HT-29 (cell line): ENCODE data around the gene SULT1A2. TPM values are rescaled to one million over a fixed set of nuclear protein-coding genes. Genes with fewer than 3 reads are reported as not detected.
A peak's percentile ranks its signal among the peaks of the same experiment; 100 is the strongest.
"Not testable (repeated sequence)": the region's sequence is repeated elsewhere in the genome, so short reads cannot be mapped to it uniquely, and the experiment has no call there.

ENCODE experiments used
- DNase-seq: peaks from one replicate; pipeline ENCODE4 v3.0.0-alpha.2; 2015; ENCODE audit warnings: low spot score
- total RNA-seq: library from RNA; depleted of rRNA; stranded (reverse); fragments of >200 nt; shearing (Covaris generic); gene quantifications from 2 replicates; pipeline ENCODE4 v1.2.3, GENCODE V29; 2014

SULT1A2 gene
- total RNA-seq, 1 experiment from 2014 or later: 1.7 TPM

DNA sequence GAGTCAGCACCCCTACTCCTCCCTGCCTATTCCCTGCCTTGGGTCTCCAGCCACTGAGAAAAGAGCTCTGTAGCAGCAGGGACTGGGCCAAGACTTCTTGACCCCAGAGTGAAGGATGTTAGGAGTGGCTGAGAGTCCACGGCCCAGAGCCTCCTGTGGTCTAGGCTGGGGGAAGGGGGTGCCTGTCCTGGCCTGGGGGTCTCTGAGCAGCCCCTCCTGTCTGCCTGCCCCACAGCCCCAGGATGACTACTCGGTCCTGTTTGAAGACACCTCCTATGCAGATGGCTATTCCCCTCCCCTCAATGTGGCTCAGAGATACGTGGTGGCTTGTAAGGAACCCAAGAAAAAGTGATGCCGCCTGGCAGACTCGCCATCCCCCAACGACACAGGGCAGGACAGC is 5.5 kb downstream of the SULT1A2 start:
- no peak for DNase-seq

DNA sequence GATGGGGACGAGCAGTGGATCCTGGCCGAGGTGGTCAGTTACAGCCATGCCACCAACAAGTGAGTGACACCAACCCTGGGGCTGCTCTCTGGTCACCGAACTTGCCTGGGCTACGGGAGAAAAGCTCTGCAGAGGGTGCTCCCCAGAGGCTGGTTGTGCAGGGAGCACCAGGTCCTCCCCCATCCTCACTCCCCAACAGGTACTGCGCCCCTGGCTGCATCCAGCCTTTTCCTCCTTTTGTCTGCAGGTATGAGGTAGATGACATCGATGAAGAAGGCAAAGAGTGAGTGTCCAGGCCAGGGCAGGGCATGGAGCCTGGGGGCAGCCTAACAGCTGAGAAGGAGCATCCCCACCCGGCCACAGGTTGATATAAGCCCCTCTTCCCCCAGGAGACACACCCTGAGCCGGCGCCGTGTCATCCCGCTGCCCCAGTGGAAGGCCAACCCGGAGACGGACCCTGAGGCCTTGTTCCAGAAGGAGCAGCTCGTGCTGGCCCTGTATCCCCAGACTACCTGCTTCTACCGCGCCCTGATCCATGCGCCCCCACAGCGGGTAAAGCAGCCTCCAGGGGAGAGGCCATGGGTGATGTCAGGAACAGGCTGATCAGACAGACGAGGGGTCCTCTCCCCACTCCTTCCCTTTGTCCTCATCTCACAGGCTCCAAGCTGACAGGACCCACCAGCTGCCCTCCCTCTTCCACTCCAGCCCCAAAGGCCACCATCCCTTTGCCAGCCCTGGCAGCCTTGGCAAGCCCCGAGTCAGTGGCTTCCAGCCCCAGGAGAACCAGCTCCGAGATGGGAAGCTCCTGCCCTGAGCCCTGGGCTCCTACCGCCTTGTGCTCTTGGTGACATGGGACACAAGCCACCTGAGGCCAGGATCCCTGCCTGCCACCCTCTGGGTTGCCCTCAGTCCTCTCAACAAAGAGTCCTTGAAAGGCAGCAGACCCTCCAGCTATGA is 6.2 kb downstream of the SULT1A2 start:
- DNase-seq: no peak

DNA sequence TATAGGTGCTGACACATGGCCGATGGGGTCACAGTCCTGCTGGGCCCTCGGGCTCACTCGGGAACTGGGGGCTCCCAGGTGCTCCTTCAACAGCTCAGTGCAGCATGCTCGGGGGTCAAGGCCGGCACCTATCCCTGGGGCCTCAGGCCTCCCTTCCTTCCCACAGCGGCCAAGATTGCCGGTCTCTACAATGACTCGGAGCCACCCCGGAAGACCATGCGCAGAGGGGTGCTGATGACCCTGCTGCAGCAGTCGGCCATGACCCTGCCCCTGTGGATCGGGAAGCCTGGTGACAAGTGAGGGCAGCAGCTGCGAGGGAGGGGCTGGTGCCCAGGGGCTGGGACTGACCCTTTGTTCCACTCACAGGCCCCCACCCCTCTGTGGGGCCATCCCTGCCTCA is 6.9 kb downstream of the SULT1A2 start:
- DNase-seq: no peak

DNA sequence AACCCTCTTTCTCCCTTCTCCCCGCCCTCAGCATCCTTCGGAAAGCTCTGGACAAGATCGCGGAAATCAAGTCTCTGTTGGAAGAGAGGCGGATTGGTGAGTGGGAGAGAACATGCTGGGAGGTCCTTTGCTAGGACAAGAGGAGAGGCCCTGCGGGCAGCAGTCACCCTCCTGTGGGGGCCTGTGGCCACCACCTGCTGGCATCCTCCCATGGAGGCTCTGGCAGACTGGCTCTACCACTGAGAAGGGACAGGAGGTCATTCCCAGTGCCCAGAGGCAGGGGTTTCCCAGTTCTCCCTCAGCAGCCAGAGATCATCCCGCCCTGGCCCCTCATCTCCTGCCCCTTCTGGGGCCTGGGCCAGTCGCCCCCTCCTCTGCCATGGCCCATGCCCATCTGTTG is 7.8 kb downstream of the SULT1A2 start:
- DNase-seq: no peak

DNA sequence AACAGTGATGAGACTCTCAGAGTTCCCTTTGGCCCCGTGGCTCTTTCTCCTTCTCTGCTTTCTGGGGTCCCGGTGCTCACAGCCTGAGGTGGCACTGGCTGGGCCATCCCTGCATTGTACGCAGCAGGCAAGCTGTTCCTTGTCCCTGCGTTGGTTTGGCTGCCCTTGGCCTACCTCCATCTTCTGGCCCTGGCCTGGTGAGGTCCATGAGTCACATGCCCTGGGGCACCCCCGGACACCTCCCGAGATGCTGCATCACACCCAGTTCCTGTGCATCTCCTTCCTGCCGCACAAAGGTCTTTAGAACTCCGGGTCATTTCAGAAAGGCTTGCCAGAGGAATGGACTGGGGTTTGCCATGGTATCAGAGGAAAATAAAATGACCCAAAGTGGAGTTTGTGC is 9.5 kb downstream of the SULT1A2 start:
- DNase-seq: no peak

DNA sequence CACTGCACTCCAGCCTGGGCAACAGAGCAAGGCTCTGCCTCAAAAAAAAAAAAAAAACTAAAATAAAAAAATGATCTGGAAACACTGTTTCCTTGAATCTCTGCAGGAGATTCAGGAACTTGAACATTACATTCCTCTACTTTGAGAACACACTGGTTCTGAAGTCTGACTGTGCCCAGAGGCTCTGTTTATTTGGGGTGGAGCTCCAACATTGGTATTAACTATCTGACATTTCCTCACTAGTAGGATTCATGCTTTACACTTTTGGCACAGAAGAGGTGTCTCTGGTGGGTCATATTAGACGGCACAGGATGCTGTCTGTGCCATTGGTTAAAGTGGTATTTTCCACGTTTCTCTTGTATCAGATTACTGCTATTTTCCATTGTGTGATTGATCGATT is 10.4 kb downstream of the SULT1A2 start:
- DNase-seq: no peak

DNA sequence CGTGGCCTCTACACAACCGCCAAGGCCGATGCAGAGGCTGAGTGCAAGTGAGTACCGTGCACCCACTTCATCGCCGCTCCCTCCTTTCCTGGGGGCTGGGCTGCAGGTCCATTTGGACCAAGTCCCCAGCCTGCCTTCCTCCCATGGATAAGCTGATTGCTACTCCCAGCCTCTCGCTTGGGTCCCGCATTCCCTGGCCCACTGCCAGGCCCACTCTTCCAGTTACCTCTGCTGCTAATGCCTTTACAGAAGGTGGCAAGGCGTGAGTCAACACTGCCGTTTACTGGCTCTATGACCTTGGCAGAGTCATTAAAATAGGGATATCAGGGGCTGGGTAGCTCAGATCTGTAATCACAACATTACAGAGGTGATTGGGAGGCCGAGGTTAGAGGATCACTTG is 11.2 kb downstream of the SULT1A2 start:
- peak; percentile 51 for DNase-seq

DNA sequence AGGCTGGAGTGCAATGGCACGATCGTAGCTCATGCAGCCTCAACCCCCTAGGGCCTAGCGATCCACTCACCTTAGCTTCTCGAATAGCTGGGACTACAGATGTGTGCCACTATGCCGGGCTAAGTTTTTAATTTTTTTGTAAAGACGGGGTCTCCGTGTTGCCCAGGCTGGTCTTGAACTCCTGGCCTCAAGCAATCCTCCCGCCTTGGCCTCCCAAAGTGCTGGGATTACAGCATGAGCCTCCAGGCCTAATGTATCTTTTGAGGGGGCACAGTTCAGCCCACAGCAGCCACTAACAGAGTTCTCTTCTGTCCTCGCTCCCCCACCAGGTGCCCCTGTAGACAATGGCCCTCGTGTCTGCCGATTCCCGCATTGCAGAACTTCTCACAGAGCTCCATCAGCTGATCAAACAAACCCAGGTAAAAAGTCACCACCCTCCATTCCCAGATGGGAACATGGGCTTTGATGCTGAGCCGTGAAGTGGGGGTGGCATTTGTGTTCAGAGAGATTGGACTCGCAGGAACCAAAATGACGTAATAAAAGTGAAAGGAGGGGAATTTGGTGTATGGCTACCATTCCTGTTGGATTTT is 16.0 kb downstream of the SULT1A2 start:
- DNase-seq: no peak

DNA sequence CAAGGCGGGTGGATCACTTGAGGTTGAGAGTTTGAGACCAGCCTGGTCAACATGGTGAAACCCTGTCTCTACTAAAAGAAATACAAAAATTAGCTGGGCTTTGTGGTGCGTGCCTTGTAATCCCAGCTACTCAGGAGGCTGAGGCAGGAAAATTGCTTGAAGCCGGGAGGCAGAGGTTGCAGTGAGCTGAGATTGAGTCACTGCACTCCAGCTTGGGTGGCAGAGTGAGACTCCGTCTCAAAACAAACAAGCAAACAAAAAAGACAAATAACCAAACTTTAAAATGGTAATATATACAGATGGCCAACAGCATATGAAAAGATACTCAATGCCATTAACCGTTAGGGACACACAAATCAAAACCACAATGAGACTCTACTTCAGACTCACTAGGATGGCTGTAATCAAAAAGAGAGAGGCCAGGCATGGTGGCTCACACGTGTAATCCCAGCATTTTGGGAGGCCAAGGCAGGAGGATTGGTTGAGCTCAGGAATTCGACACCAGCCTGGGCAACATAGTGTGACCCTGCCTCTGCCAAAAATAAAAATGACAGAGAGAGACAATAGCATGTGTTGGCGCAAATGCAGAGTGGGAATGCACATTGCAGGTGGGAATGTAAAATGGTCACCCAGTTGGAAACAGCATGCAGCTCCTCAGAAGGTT is 21.3 kb downstream of the SULT1A2 start:
- DNase-seq: no peak

DNA sequence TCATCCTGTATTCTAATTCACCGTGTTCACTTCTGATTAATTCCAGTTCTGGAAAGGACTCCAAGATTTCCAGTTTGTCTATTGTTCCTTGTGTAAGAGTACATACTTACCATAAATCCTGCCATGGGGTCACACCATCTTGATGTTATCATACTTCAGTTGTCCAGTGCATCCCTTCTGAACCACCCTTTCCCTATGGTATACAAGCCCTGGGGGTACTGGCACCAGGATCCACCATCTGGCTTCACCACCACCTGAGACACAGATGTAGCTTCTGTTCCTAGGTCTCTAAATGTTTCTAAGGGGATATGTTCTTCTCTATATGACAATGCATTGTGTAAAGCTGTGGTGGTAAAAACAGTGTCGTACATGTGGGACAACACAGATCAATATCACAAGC is 21.9 kb downstream of the SULT1A2 start:
- DNase-seq: no peak

DNA sequence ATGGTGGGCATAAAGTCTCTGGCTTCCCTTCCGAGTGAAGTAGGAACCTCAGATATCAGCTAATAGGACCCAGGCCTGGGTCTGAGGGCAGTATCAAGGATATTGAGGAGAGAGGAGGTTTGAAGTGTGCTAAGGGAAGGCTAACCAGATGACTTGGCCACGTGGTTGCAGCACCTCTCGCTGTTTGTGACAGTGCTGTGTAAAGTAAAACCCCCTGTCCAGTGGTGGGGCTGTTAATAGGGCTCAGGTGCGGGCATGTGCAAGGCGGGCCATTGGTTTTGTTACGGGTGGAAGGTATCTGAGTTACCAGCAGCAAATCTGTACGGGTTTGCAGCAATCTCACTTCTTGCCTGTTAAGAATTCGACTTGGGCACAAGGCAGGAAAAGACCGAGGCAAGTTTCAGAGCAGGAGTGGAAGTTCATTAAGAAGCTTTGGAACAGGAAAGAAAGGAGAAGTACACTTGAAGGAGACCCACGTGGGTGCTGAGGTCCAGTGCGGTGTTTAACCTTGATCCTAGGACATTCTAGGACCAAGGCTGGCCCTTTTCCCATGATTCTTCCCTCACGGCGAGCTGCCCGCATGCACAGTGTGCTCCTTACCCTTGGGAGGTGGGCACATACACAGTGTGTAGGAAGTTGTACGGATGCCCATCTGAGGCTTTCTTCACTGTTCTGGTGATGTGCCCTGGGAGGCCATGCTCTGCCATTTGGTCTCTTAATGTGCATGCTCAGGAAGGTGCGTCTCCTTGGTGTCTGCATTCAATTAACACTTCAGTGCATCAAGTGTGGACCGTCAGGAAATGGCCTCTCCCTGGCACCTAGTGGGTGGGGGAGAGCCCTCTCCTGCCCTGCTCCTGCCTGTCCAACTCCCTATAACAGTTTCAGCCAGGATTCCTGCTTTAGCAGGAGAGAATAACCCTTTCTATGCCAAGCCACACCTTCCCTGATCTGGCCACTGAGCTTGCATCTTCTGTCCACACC is 22.8 kb downstream of the SULT1A2 start:
- no peak for DNase-seq

DNA sequence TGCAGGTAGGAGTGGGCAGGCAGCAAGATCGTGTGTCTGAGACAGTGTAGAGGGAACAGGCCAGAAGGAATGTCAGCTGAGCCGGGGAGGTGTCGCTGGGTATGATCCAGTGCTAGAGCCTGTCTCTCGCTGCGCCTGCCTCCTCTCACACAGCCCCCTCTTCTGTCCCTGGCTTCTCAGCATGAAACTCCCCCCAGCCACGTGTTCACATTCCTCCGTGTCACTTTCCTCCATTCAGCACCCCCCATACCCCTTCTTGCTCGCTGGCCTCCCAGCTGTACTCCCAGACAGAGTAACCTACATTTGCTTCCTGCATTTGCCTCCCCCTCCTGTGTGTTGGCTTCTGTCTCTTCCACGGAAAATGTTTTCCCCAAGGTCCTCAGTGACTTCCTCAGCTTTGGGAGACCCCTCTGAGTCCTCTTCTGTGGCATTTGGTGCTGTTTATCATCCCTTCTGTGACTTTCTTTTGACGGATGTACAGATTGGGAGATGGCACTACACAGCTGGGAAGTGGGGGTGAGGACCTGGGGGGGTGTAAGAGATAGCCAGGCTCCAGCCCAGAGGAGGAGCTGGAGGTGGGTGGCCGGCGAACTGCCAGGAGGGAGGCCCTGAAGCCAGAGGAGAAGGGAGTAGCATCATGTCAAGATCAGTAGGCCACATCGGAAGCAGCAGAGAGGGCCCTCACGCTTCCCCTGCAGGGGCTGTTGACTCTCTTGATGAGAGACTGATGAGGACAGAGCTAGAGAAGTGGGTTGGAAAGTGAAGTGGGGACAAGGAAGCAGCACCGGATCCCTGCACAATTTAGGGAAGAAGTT is 23.9 kb downstream of the SULT1A2 start:
- no peak for DNase-seq

DNA sequence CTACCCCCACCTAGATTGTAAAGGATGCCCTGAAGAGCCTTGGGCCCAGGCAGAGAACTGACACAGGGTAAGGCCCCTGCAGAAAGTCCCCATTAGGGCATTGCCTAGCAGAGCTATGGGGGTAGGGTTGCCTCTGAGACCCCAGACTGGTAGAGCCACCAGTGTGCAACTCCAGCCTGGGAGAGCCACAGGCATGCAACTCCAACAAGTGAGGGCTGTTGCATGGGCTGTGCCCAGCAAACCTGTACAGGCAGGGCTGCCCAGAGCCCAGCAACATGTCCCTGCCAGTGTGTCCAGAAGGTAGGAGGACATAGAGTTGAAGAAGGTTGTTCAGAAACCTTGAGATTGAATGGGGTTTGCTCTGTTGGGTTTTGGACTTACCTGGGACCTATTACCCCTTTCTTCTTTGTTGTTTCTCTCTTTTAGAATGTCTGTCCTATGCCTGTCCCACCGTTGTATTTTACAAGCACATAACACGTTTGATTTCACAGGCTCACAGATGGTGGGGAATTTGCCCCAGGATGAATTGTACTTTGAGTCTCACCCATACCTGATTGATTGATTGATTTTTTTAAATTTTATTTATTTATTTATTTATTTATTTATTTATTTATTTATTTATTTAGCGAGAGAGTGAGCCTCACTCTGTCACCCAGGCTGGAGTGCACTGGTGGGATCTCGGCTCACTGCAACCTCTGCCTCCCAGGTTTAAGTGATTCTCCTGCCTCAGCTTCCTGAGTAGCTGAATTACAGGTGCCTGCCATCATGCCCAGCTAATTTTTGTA is 26.7 kb downstream of the SULT1A2 start:
- no peak for DNase-seq

DNA sequence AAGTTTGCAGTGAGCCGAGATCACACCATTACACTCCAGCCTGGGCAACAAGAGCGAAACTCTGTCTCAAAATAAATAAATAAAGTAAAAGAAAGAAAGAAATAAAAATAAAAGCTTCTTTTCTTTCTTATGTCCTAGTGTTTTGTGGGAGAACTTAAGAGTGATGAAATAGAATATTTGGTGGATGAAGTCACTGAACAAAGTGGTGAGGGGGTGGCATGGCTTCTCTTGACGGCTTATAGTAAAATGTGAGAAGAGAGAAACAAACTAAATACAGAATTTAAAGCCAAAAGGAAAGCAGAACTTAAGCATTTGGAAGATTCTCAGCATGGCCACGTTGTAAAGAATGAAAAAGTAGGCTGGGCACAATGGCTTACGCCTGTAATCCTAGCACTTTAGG is 27.8 kb downstream of the SULT1A2 start:
- no peak for DNase-seq

DNA sequence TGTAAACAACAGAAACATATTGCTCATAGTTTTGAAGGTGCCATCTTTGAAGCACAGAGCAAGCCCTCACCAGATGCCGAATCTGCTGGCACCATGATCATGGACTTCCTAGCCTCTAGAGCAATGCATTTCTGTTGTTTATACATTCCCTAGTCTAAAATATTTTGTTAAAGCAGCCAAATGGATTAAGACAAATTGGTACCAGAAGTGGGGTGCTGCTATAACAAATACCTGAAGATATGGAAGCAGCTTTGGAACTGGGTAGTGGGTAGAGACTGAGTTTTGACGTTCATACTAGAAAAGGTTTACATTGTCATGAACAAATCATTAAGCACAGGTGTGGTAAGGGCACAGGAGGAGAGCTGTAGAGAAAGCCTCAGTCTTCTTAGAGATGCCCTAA is 29.6 kb downstream of the SULT1A2 start:
- no peak for DNase-seq

DNA sequence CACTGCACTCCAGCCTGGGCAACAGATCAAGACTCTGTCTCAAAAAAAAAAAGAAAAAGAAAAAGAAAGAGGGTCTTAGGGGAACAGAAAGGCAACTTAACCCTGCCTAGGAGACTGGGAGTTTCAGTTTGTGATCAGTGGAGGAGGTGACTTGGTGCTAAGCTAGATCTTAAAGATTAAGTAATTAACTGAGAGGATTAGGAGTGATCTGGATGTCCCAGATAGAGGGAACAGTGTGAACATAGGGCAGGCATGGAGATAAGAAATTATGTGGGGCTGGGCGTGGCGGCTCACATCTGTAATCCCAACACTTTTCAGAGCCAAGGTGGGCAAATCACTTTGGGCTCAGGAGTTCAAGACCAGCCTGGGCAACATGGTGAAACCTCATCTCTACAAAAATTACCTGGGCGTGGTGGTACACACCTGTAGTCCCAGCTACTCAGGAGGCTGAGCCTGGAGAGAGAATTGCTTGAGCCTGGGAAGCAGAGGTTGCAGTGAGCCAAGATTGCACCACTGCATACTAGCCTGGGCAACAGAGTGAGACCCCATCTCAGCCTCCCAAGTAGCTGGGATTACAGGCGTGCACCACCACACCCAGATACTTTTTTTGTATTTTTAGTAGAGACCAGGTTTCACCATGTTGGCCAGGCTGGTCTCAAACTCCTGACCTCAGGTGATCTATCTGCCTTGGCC is 30.5 kb downstream of the SULT1A2 start:
- DNase-seq: not testable (repeated sequence)

DNA sequence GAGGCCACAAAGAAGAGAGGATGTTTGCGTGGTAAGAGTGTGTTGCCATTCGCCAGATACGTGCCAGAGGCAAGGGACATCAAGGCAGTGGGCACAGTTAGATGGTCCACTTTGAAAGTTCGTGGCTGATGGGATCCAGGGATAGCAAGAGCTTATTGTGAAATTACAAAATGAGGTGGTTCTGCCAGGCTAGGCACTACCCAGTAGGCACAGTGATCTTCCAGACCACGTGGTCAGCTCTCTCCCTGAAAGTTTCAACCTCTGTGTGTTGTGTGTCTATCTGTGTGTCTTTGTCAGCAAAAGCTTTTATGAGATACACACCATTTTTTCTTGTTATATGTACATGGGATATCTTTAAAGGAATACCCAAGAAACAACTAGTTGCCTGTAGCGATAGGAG is 33.6 kb downstream of the SULT1A2 start:
- DNase-seq: no peak

DNA sequence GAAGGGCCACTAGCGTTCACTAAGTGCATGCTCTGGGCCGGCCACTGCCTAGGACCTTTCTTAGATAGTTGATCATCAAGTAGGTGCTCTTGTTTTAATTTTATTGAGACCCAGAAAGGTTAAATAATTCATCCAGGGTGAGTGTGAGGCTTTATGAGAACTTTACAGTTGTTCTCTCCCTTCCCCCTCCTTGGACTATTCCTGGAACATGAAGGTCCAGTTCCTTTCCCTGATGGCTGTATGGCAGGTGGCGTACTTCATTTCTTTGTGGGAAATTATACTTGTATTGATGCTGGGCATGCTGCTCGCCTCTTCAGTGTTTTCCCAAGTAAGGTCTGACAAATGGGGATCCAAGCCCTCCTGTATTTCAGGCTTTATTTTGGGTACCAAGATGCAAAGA is 34.7 kb downstream of the SULT1A2 start:
- no peak for DNase-seq

DNA sequence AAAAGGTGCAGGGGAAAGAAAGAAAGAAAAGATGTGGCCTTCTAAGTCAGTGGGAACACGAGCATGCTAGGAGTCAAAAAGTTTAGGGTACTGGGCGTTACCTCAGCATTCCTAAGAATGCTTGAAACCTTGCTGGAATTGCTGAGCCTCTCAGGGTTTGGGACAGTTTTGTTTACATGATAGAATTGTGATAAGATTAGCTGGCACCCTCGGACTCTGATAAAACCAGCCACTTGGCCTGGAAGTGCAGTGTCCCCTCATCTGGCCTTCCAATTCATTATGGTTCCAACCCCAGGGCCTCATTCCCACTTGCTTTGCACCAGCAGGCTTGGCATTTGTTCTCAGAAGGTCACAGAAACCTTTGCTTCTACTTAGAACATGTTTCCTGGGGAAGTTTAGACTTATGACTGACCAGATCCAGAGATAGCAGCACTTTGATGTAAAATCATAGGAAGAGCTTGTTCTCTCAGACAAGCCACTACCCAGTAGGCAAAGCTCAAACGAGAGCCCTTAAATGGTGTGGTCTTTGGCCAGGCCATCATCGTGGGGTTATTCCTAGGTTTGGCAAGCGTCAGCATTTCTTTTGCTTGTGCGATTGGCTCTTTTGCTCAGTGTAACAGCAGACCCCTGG is 35.2 kb downstream of the SULT1A2 start:
- DNase-seq: no peak
